Posterior vena cava (tissue), 2 donors: Measurements from ENCODE around the gene NPBWR2. TPM values are rescaled to one million over a fixed set of nuclear protein-coding genes. Genes with fewer than 3 reads are reported as not detected.
A peak's percentile ranks its signal among the peaks of the same experiment; 100 is the strongest.
"Not testable (repeated sequence)": the region's sequence is repeated elsewhere in the genome, so short reads cannot be mapped to it uniquely, and the experiment has no call there.

ENCODE experiments used
- DNase-seq: peaks from one replicate; pipeline ENCODE4 v3.0.0-alpha.2; 2020; ENCODE audit warnings: low spot score
- intact Hi-C, 2 donors: fragments of 100-400 bp; cut with DNase I; formaldehyde crosslinking; loops; one replicate each; pipeline versions ENCODE4 v1.14.1 to v1.14.2; 2022 to 2023
- total RNA-seq, 2 donors: library from RNA; stranded (reverse); fragmentation: NEBNext Ultra II Directional; extraction: Animal tissue kit (Norgen Biotek cat#: 25700); gene quantifications; one replicate each; pipeline ENCODE4 v1.2.1, GENCODE V29; 2021
- donor health status: DM: yes; HTN: yes; CAD: no.
- donor health status: DM: yes; HTN: yes; CAD: no.

The NPBWR2 gene
- total RNA-seq, 2 donors from 2014 or later, result not detected

DNA sequence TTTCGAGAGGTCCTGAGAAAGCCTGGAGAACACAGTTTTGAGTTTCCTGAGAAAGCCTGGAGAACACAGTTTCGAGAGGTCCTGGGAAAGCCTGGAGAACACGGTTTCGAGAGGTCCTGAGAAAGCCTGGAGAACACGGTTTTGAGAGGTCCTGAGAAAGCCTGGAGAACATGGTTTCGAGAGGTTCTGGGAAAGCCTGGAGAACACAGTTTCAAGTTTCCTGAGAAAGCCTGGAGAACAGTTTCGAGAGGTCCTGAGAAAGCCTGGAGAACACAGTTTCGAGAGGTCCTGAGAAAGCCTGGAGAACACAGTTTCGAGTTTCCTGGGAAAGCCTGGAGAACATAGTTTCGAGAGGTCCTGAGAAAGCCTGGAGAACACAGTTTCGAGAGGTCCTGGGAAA is 16.2 kb upstream of the NPBWR2 start:
- DNase-seq, result peak; percentile 2
- intact Hi-C loops, result loop anchor here in 1 of 2 donors (5.0 kb wide), 1 partner anchor 86 kb away; the partner anchor contains the start of gene C20orf204

DNA sequence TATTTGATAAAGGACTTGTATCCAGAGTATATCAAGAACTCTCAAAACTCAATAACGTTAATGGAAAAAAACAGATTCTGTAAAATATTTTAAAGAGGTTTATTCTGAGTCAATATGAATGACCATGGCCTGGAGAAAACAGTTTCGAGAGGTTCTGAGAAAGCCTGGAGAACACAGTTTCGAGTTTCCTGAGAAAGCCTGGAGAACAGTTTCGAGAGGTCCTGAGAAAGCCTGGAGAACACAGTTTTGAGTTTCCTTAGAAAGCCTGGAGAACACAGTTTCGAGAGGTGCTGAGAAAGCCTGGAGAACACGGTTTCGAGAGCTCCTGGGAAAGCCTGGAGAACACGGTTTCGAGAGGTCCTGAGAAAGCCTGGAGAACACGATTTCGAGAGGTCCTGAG is 15.6 kb upstream of the NPBWR2 start:
- intact Hi-C loops, result loop anchor here in 1 of 2 donors (5.0 kb wide), 1 partner anchor 86 kb away; the partner anchor contains the start of gene C20orf204
- not testable (repeated sequence) for DNase-seq

DNA sequence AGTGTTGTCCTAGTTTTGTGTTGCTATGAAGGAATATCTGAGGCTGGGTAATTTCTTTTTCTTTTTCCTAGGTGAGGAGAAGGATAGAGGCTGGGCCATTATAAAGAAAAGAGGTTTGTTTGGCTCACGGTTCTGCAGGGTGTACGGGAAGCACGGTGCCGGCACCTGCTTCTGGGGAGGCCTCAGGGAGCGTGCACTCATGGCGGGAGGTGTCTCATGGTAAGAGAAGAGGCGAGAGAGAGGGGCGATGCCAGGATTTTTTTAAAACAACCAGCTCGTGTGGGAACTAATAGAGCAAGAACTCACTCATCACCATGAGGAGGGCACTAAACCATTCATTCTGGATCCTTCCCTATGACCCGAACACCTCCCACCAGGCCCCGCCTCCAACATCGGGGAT is 14.2 kb upstream of the NPBWR2 start:
- peak; percentile 29 for DNase-seq
- intact Hi-C loops, result loop anchor here in 1 of 2 donors (5.0 kb wide), 1 partner anchor 84 kb away; the partner anchor contains the start of gene C20orf204

DNA sequence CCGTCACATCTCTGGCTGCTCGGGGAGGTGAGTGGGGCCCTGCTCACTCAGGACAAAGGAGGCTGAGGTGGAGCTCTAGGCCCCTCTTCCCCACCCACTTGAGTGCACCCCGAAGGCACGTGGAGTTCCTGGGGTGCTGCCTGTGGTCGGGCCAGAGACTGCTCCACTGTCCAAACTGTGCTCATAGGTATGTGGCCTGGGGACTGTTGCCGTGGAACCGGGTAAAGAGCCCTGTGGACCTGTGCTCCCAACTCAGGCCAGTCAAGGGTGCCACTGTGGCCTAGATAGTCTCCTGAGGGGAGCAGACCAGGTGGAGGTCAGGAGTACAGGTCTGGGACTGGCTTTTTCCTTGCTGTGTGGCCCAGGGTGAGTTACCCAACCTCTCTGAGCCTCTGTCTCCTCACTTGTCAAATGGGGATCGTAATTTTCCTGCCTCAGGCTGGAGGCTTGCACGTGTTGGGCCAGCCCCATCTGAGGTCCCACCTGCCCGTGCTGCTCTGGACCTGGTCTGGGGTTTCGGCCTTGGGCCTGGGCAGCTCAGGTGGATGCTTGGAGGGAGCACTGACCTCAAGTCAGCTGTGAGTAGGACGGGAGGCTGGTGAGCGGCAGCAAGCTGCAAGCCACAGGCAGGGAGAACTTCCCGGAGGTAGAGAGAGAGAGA is 12.4 kb upstream of the NPBWR2 start:
- peak; percentile 66 for DNase-seq
- intact Hi-C loops, result loop anchor here (5.0 to 10.0 kb wide), 2 partner anchors 83 to 85 kb away; partner anchors contain the start of gene C20orf204 (in 2 of the 2)

DNA sequence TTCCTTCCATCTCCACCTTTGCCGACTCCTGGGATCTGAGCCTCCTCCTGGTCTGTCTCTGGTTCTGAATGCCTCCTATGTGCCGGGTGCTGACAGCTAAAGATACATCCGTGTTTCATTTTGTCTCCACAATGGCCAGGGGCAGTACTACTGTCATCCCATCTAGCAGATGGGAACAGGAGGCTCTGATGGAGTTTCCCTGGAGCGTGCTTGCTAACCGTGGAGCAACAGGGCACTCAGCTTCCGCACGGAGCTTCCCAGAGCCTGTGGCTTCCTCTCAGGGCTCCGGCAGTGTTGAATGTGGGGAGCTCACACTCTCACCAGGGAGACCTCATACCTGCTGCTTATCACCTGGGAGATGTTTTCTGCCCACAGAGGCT is 11.9 kb upstream of the NPBWR2 start:
- DNase-seq, result no peak
- intact Hi-C loops, result loop anchor here in 1 of 2 donors (10.0 kb wide), 1 partner anchor 84 kb away; the partner anchor contains the start of gene C20orf204

DNA sequence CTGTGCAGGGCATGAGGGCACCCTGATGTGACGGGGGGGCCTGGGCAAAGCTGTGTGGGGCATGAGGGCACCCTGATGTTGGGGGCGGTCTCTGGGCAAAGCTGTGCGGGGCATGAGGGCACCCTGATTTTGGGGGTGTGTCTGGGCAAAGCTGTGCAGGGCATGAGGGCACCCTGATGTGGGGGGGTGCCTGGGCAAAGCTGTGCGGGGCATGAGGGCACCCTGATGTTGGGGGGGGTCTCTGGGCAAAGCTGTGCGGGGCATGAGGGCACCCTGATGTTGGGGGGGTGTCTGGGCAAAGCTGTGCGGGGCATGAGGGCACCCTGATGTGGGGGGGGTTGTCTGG is 10.0 kb upstream of the NPBWR2 start:
- DNase-seq, result not testable (repeated sequence)
- intact Hi-C loops, result loop anchor here in 1 of 2 donors (10.0 kb wide), 1 partner anchor 83 kb away; the partner anchor contains the start of gene C20orf204

DNA sequence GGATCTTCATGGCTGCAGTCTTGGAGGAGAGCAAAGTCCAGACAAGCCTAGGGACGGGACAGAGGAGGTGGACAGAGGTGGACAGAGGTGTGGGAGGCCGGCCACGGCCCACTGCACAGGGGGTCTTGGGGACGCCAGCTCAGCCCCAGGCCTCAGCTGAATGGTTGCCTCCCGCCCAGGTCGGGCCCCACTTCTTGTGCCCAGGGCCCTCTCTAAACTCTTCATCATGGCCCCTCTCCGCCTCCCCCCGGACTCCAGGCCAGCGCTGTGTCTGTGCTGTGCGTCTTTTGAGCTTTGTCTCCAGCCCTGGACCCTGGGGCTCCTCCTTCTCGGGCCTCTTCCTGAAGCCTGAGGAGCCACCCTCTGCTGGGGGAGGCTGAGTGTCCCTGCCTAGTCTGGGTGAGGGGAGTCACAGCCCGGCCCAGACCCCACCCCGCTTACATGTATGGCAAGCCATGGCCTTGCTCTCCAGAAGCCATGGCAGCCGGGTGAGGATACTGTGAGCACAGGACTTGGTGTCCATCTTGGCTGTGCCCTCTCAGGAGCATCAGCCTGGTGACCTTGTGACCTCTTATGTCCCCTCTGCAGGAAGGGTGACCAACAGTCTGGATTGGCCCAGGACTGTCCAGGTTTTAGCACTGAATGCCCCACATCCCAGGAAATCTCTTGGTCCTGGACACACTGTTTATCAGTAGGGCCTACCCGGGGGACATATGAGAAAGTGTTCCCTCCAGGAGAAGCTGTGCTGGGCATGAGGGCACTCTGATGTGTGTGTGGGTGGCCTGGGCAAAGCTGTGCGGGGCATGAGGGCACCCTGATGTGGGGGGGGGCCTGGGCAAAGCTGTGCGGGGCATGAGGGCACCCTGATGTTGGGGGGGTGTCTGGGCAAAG is 9.4 kb upstream of the NPBWR2 start:
- DNase-seq, result peak; percentile 74
- intact Hi-C loops, result loop anchor here in 1 of 2 donors (10.0 kb wide), 1 partner anchor 82 kb away; the partner anchor contains the start of gene C20orf204

DNA sequence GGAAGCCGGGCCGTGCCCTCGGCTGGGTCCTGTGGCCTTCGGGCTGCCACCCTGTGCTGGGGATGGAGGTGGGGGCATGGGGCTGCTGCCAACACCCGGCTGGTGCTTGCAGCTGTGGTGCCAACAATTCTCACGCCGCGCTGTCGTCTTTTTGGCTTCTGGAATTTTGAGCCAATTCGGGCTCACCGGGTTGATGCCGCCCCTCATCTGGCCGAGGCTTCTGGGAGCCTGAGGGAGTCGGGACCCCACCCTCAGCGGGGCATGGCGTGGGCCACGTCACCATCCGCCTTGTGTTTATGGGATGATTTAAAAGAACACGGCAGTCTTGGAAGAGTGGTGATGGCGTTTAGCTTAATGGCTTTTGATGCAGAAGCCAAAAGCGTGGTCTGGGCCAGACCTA is 8.7 kb upstream of the NPBWR2 start:
- intact Hi-C loops, result loop anchor here in 1 of 2 donors (10.0 kb wide), 1 partner anchor 81 kb away; the partner anchor contains the start of gene C20orf204
- DNase-seq, result peak; percentile 74

DNA sequence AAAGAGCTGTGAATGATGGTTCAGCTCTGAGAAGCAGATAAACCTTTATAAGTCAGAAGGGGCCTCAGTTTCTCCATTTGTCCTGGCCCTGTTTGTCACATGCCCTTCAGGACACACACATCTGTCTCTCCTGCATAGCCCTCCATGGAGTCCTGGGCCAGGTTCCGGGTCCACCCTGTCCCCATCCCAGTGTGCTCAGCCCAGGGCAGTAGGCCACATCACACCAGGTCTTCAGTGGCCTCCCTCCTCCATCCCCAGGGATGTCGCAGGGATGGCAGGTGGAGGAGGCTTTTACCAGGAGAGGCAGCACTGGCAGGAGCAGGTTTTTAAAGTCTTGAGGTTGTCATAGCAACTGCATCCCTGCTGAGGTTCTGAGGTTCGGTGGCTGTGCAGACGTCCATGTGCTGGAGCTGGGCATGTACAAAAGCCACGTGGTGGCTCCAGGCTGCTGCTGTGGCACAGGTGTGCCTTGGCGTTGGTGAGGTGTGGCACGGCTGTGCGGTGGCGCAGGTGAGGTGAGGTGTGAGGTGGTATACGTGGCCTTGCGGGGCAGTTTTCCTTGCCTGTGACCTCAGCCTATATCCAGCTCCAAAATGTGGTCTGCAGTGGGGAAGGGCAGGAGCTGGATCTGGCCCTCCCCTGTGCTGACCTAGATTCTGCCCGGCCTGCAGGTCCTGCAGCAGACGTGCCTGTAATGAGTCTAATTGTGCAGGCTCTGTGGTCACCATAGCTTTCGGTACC is 8.0 kb upstream of the NPBWR2 start:
- DNase-seq, result peak; percentile 66
- intact Hi-C loops, result loop anchor here in 1 of 2 donors (10.0 kb wide), 1 partner anchor 81 kb away; the partner anchor contains the start of gene C20orf204

DNA sequence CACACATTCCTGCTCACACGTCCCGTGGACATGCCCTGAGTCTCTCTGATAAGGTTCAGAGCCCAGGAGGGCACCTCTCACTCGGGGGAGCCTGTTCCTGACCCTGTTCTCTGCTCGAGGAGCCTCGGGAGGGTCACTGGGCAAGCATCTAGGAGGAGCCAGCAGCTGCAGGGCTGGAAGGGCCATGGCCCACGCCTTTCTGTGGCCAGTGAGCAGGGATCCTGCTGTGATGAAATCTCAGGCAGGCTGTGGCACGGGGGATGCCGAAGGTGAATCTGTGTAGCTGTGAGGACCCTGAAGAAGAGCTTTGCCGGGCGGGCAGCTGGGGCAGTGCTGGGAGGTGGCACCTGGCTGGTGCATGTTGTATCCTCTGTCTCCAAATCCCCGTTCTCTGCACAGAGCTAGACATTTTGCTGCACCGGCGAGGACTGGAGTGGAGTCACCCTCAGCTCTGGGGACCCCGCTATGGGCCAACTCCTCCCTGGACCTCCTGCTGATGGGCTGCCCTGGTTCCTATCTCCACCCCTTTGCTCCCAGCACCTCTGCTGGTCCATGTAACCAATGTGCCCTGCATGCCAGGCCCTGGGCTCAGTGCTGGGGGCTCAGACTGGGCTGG is 7.1 kb upstream of the NPBWR2 start:
- intact Hi-C loops, result loop anchor here in 1 of 2 donors (10.0 kb wide), 1 partner anchor 80 kb away; the partner anchor contains the start of gene C20orf204
- peak; percentile 67 for DNase-seq

DNA sequence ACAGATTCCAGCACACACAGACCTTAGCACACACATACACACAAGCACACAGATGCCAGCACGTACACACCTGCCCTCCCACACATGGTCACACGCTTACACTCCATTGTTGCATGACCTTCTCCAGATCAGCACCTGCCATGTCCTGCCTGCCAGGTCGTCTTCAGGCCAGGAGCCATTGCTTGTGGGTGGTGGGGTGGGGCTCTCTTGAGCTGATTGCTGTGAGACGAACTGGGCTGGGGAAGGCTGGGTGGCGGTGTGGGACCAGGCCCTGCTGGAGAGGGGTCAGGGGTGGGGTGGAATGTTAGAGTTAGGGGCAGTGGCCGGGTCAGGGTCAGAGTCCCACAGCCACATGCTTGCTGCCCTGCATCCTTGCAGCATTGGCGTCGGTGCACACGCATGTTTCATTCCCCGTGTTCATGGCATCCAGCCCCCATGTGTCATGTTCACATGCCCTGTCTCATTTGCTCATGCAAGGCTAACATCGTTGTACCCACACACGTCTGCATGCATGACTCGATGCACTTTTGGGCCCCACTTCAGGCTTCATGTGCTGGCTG is 6.5 kb upstream of the NPBWR2 start:
- DNase-seq, result peak; percentile 57
- intact Hi-C loops, result loop anchor here in 1 of 2 donors (10.0 kb wide), 1 partner anchor 79 kb away; the partner anchor contains the start of gene C20orf204

DNA sequence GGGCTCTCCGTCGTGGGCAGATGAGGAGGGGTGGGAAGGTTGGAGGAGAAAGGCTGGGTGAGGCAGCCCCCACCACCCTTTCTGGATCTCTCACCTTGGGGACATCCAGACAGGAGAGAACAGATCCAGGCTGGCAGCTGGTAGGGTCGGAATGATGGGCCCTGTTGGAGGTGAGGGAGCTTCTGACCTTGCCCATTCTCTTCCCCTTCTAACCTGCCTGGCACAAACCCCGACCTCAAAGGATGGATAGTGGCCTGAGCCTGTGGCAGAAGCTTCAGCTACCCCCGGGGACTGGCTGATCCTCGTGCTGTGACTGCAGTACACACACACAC is 6.0 kb upstream of the NPBWR2 start:
- DNase-seq, result peak; percentile 41
- intact Hi-C loops, result loop anchor here in 1 of 2 donors (10.0 kb wide), 1 partner anchor 79 kb away; the partner anchor contains the start of gene C20orf204

DNA sequence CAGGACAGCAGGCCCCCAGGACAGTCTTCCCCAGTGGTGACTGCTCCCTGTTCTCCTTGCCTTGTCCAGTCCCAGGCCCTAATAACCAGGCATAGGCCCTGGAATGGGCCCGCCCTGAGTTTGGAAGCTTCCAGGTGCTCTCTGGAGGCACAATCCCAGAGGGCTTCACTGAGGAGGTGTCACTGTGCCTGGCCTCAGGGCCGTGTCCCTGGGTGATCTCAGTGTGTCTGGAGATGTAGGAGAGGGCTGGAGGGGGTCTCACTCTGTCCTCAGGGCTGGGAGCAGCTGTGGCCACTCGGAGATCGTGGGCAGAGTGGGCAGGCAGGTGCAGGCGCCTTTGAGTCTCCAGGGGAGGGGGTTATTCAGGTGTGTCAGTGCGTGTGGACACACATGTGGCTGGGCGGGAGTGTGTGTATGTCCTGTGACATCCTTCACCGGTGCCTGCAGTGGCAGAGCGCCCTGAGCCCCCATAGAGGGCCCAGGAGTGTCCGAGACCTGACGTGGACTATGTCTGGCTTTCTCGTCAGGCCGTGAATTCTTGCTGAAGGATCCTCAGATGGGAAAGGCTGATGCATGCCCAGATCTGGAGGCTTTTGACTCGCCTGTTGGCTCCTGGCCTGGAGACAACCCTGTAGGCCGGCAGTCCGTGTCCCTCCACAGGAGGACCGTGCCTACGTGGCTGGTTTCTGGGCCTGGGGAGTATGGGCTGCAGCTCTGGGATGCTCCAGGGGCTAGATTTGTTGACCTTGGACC is 5.5 kb upstream of the NPBWR2 start:
- intact Hi-C loops, result loop anchor here in 1 of 2 donors (10.0 kb wide), 1 partner anchor 78 kb away; the partner anchor contains the start of gene C20orf204
- DNase-seq, result peak; percentile 73

DNA sequence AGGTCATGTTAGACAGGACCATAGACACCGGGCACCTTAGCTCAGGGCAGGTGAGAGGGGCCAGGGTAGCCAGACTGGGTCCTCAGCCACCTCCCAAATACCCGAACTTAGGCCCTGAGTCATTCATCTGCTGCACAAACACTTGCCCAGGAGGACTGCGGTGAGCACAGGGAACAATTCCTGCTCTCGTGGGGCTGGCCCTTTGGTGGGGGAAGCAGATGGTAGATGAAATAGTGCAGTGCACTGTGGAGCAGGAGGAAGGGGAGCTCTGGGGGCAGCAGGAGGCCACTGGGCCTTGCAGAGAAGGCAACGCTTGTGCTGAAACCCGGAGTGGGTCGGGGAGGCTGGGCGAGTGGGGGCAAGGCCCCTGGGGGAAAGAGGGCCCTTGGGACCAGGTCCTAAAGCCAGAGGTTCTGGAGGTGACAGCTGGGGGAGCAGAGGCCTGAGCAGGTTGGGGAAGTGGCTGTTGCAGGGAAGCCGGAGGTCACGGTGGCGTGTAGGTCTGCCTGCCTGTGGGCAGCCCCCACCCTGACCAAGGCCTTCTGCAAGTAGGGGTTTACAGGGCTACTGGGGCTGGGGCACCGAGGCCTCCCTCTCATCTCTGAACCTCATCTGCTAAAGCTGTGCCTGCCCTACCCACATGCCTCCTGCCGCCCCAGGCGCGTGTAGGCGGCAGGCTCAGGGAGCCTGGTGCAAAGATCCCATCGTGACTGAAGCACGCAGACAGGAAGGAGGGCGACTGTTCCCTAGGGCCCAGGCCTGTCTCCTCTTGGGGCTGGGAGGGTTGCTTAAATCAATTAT is 4.7 kb upstream of the NPBWR2 start:
- DNase-seq, result peak; percentile 80
- intact Hi-C loops, result loop anchor here in 1 of 2 donors (10.0 kb wide), 1 partner anchor 77 kb away; the partner anchor contains the start of gene C20orf204

DNA sequence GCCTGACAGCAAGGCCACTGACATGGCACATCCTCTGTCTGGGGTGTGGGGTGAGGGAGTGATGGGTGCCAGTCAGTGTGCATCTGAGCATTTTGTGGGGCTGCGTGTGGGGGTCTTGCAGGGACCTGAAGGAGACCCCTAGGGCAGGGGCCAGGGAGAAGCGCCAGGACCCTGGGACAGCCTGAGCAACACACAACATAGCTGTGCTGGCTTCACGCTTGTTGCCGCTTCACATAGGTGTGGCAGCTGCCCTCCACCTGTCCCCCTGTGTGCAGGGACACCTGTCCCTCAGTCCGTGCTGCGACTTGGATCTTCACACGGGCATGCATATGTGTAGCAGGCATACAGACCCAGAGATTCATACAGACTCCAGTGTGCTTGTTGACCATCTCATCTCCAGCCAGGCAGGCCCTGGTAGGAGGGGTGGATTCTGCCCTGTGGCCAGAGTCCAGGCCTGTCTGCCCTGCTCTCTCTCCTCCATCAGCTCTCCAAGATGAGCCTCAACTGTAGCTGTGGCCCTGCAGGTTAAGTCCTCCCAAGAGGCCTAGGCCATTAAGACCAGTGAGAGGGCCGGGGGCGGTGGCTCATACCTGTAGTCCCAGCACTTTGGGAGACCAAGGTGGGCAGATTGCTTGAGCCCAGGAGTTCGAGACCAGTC is 3.2 kb upstream of the NPBWR2 start:
- intact Hi-C loops, result loop anchor here in 1 of 2 donors (10.0 kb wide), 1 partner anchor 76 kb away; the partner anchor contains the start of gene C20orf204
- peak; percentile 62 for DNase-seq
